H9 (cell line): ENCODE results near the gene HERC3. TPM values are rescaled to one million over a fixed set of nuclear protein-coding genes. Genes with fewer than 3 reads are reported as not detected.

Experiments
- DNase-seq: peaks from one replicate; pipeline ENCODE4 v3.0.0-alpha.2; 2017
- H2AFZ ChIP-seq: one replicate; pipeline ENCODE4 v1.6.1; 2013; ENCODE audit warnings: mild to moderate bottlenecking, low read length, control low read depth, moderate library complexity
- H2AK5ac ChIP-seq: 2 replicates; pipeline ENCODE4 v1.6.1; 2013; ENCODE audit warnings: low read length, control low read depth, mixed read lengths; ENCODE audit not compliant: insufficient read length
- H2BK120ac ChIP-seq: one replicate; pipeline ENCODE4 v1.6.1; 2013; ENCODE audit warnings: low read depth, mild to moderate bottlenecking, low read length, control low read depth, inconsistent platforms; ENCODE audit not compliant: poor library complexity, severe bottlenecking
- H2BK12ac ChIP-seq: 2 replicates; pipeline ENCODE4 v1.6.1; 2013; ENCODE audit warnings: low read length, control low read depth, mixed read lengths, low read depth; ENCODE audit not compliant: insufficient read length
- H2BK15ac ChIP-seq: 2 replicates; pipeline ENCODE4 v1.6.1; 2013; ENCODE audit warnings: low read depth, low read length, control low read depth
- H2BK20ac ChIP-seq: one replicate; pipeline ENCODE4 v1.6.1; 2013; ENCODE audit warnings: low read depth, mild to moderate bottlenecking, low read length, control low read depth, inconsistent platforms; ENCODE audit not compliant: poor library complexity, severe bottlenecking
- H2BK5ac ChIP-seq: 2 replicates; pipeline ENCODE4 v1.6.1; 2013; ENCODE audit warnings: low read length, control low read depth, mixed read lengths; ENCODE audit not compliant: insufficient read length
- H3K14ac ChIP-seq: 2 replicates; pipeline ENCODE4 v1.6.1; 2013; ENCODE audit warnings: low read length, control low read depth; ENCODE audit not compliant: insufficient read depth
- H3K18ac ChIP-seq: 2 replicates; pipeline ENCODE4 v1.6.1; 2013; ENCODE audit warnings: low read depth, mild to moderate bottlenecking, mixed read lengths, low read length, control low read depth; ENCODE audit not compliant: insufficient read length
- H3K23ac ChIP-seq: 2 replicates; pipeline ENCODE4 v1.6.1; 2013; ENCODE audit warnings: low read length, control low read depth, mixed read lengths, low read depth; ENCODE audit not compliant: insufficient read length
- H3K23me2 ChIP-seq: 2 replicates; pipeline ENCODE4 v1.6.1; 2013; ENCODE audit warnings: low read depth, mild to moderate bottlenecking, mixed read lengths, low read length, control low read depth; ENCODE audit not compliant: insufficient read length, poor library complexity, severe bottlenecking
- H3K27ac ChIP-seq: 2 replicates; pipeline ENCODE4 v1.5.1; 2013; ENCODE audit warnings: low read length, control low read depth, mixed read lengths, low read depth; ENCODE audit not compliant: insufficient read length
- H3K27me3 ChIP-seq: 2 replicates; pipeline ENCODE4 v1.6.1; 2013; ENCODE audit warnings: low read length, control low read depth, inconsistent platforms; ENCODE audit not compliant: insufficient read depth
- H3K4ac ChIP-seq: 2 replicates; pipeline ENCODE4 v1.6.1; 2013; ENCODE audit warnings: low read depth, mild to moderate bottlenecking, control low read depth, inconsistent platforms, low read length, moderate library complexity
- H3K4me1 ChIP-seq: 2 replicates; pipeline ENCODE4 v1.6.1; 2013; ENCODE audit warnings: low read length, control low read depth, inconsistent platforms; ENCODE audit not compliant: insufficient read depth
- H3K4me2 ChIP-seq: 2 replicates; pipeline ENCODE4 v1.6.1; 2013; ENCODE audit warnings: low read length, control low read depth, mixed read lengths; ENCODE audit not compliant: insufficient read length, insufficient read depth
- H3K56ac ChIP-seq: 2 replicates; pipeline ENCODE4 v1.6.1; 2013; ENCODE audit warnings: low read depth, mild to moderate bottlenecking, mixed read lengths, low read length, control low read depth; ENCODE audit not compliant: insufficient read length
- H3K79me1 ChIP-seq: 2 replicates; pipeline ENCODE4 v1.6.1; 2013; ENCODE audit warnings: low read depth, mild to moderate bottlenecking, moderate library complexity, low read length, control low read depth, inconsistent platforms; ENCODE audit not compliant: insufficient read depth, poor library complexity, severe bottlenecking
- H3K79me2 ChIP-seq: 2 replicates; pipeline ENCODE4 v1.6.1; 2013; ENCODE audit warnings: low read length, control low read depth, inconsistent platforms; ENCODE audit not compliant: insufficient read depth
- H3K9ac ChIP-seq: 2 replicates; pipeline ENCODE4 v1.6.1; 2013; ENCODE audit warnings: low read length, control low read depth, mixed read lengths; ENCODE audit not compliant: insufficient read length; ENCODE audit errors: extremely low read depth
- H3K9me3 ChIP-seq: one replicate; pipeline ENCODE4 v1.6.1; 2013; ENCODE audit warnings: low read depth, low read length, inconsistent platforms; ENCODE audit not compliant: control insufficient read depth
- H3T11ph ChIP-seq: one replicate; pipeline ENCODE4 v1.6.1; 2013; ENCODE audit warnings: mild to moderate bottlenecking, low read length, control low read depth, inconsistent platforms
- H4K20me1 ChIP-seq: one replicate; pipeline ENCODE4 v1.6.1; 2013; ENCODE audit not compliant: control insufficient read depth, insufficient read length, insufficient read depth
- H4K5ac ChIP-seq: 2 replicates; pipeline ENCODE4 v1.6.1; 2013; ENCODE audit warnings: low read depth, mild to moderate bottlenecking, mixed read lengths, low read length, control low read depth; ENCODE audit not compliant: insufficient read length
- H4K8ac ChIP-seq: replicated peaks from 2 replicates; pipeline ENCODE4 v1.6.1; 2013; ENCODE audit warnings: low read length, control low read depth, mixed read lengths, low read depth; ENCODE audit not compliant: insufficient read length
- H4K91ac ChIP-seq: 2 replicates; pipeline ENCODE4 v1.6.1; 2013; ENCODE audit warnings: low read depth, mild to moderate bottlenecking, moderate library complexity, mixed read lengths, low read length, control low read depth; ENCODE audit not compliant: insufficient read length
- H3K27ac Mint-ChIP-seq, 3 experiments: 2 replicates in 2 of 3; 3 replicates in 1 of 3; pipeline ENCODE4 v1.8.0; 2020 to 2021; ENCODE audit warnings: mixed read lengths in 3 of 3, mild to moderate bottlenecking in 1 of 3, moderate library complexity in 1 of 3
- H3K27me3 Mint-ChIP-seq: 2 replicates; pipeline ENCODE4 v1.8.0; 2021; ENCODE audit warnings: low read depth, mild to moderate bottlenecking, moderate library complexity, mixed read lengths
- H3K36me3 Mint-ChIP-seq, 3 experiments: 2 replicates in 2 of 3; 3 replicates in 1 of 3; pipeline ENCODE4 v1.8.0; 2020 to 2021; ENCODE audit warnings: low read depth in 3 of 3, mixed read lengths in 3 of 3; ENCODE audit not compliant: insufficient read depth in 1 of 3
- H3K4me1 Mint-ChIP-seq, 2 experiments: 2 replicates each; pipeline ENCODE4 v1.8.0; 2020; ENCODE audit warnings: mixed read lengths in 2 of 2
- H3K4me3 Mint-ChIP-seq, 2 experiments: 2 replicates in 1 of 2; 3 replicates in 1 of 2; pipeline ENCODE4 v1.8.0; 2020 to 2021; ENCODE audit warnings: mild to moderate bottlenecking in 2 of 2, mixed read lengths in 2 of 2, moderate library complexity in 1 of 2
- H3K9me3 Mint-ChIP-seq, 2 experiments: 2 replicates in 1 of 2; 3 replicates in 1 of 2; pipeline ENCODE4 v1.8.0; 2020; ENCODE audit warnings: mild to moderate bottlenecking in 2 of 2, mixed read lengths in 2 of 2, moderate library complexity in 1 of 2
- WGBS: extraction: QIAGEN DNeasy Blood & Tissue Kit; methylation state at CpG from one replicate; pipeline ENCODE4 v1.1.7; 2013; ENCODE audit warnings: missing lambda C conversion rate, low lambda C conversion rate, mixed read lengths; ENCODE audit not compliant: insufficient read length; ENCODE audit errors: extremely low coverage; 5-methylcytosine and 5-hydroxymethylcytosine counted together
- total RNA-seq: library from RNA; stranded (reverse); gene quantifications from 2 replicates; pipeline ENCODE4 v1.2.1, GENCODE V29; 2021
- TF ChIP-seq, protein P1 (sequence below): fragments of 200-600 bp; sonication (generic); conservative IDR thresholded peaks from 3 replicates; pipeline ENCODE4 v1.8.0; 2021; ENCODE audit warnings: antibody characterized with exemption, mild to moderate bottlenecking

Gene HERC3
- total RNA-seq, 1 experiment from 2014 or later, result 2.9 TPM

GRCh38 chr4:88757776-88758175, 165.5 kb downstream of the HERC3 start:
- WGBS, result no CpG with 5 or more reads among the region's 6 CpGs

More at GRCh38 chr4:88757776-88758175, 165.5 kb downstream of the HERC3 start:
- Histone ChIP-seq H2AFZ (no peak overlapping the region), H3K23me2 (no peaks in the 10 kb centered on the region), H3K4me2 (no peak overlapping the region), H3K9ac (no peak overlapping the region), H2BK120ac (no peak overlapping the region), H2AK5ac (no peak overlapping the region), H2BK15ac (no peak overlapping the region), H3K23ac (no peak overlapping the region), H3K4ac (no peak overlapping the region), H2BK5ac (no peak overlapping the region), H2BK20ac (no peak overlapping the region), H3K27me3 (no peaks in the 10 kb centered on the region), H3K56ac (no peak overlapping the region), H4K91ac (no peak overlapping the region), H3K79me2 (no peaks in the 10 kb centered on the region), H3T11ph (no peak overlapping the region), H4K20me1 (no peaks in the 10 kb centered on the region), H3K4me1 (peaks cover 2% of the 10 kb centered on the region; the same call in 1 of the 2 replicates), H3K79me1 (no peaks in the 10 kb centered on the region), H3K14ac (no peak overlapping the region), H3K18ac (no peak overlapping the region), H3K27ac (no peak overlapping the region), H3K9me3 (no peaks in the 10 kb centered on the region), H4K5ac (no peak overlapping the region), H4K8ac (no peak overlapping the region), H2BK12ac (no peak overlapping the region)
- no peak overlapping the region for H3K4me3 Mint-ChIP-seq
- peak overlapping the region; percentile 37 to 46 (median 38); a peak in 2 of 7 replicates for H3K27ac Mint-ChIP-seq
- no peaks in the 10 kb centered on the region for H3K9me3 Mint-ChIP-seq
- DNase-seq, result no peak
- H3K36me3 Mint-ChIP-seq, result peaks cover 0 to 4% (median 0%) of the 10 kb centered on the region in 3 experiments; a peak in 1 of 7 replicates
- H3K4me1 Mint-ChIP-seq, result peaks cover 24 to 31% of the 10 kb centered on the region in 2 experiments
- TF ChIP-seq, protein P1, sequence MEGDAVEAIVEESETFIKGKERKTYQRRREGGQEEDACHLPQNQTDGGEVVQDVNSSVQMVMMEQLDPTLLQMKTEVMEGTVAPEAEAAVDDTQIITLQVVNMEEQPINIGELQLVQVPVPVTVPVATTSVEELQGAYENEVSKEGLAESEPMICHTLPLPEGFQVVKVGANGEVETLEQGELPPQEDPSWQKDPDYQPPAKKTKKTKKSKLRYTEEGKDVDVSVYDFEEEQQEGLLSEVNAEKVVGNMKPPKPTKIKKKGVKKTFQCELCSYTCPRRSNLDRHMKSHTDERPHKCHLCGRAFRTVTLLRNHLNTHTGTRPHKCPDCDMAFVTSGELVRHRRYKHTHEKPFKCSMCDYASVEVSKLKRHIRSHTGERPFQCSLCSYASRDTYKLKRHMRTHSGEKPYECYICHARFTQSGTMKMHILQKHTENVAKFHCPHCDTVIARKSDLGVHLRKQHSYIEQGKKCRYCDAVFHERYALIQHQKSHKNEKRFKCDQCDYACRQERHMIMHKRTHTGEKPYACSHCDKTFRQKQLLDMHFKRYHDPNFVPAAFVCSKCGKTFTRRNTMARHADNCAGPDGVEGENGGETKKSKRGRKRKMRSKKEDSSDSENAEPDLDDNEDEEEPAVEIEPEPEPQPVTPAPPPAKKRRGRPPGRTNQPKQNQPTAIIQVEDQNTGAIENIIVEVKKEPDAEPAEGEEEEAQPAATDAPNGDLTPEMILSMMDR, result no peak
- no peaks in the 10 kb centered on the region for H3K27me3 Mint-ChIP-seq

Other genes starting within 250 kb of the HERC3 start
- gene HERC6, start 213.6 kb upstream of the HERC3 start, total RNA-seq, result 8.2 and 8.3 TPM in 2 replicates
- 17.2 and 18.5 TPM in 2 replicates for gene HERC5, start 135.4 kb upstream of the HERC3 start, total RNA-seq
- 41.7 and 44.2 TPM in 2 replicates for gene PYURF, start 68.7 kb upstream of the HERC3 start, total RNA-seq
- gene NAP1L5, start 105.3 kb downstream of the HERC3 start, total RNA-seq, result 2.1 and 2.2 TPM in 2 replicates